GM23338 (cell line): ENCODE data around the gene RPL13. TPM values are rescaled to one million over a fixed set of nuclear protein-coding genes. Genes with fewer than 3 reads are reported as not detected.

Source experiments
- ATAC-seq: fragments of 200-7000 bp; cut with Tn5 transposase; 3 replicates; pipeline ENCODE4 v1.9.1; 2020
- DNase-seq: peaks from one replicate; pipeline ENCODE4 v3.0.0-alpha.2; 2015; ENCODE audit warnings: low spot score
- H2AFZ ChIP-seq: fragments of 200-600 bp; sonication (generic); 2 replicates; pipeline ENCODE4 v1.8.0; 2016; ENCODE audit warnings: antibody characterized with exemption, mild to moderate bottlenecking, moderate library complexity
- H3F3A ChIP-seq: fragments of 200-600 bp; sonication (generic); replicated peaks from 2 replicates; pipeline ENCODE4 v1.8.0; 2017; ENCODE audit warnings: antibody characterized with exemption, mixed run types, low read depth
- H3K27ac ChIP-seq: fragments of 200-600 bp; sonication (generic); 2 replicates; pipeline ENCODE4 v1.6.1; 2016; ENCODE audit warnings: low read depth
- H3K27me3 ChIP-seq: fragments of 200-600 bp; sonication (generic); 2 replicates; pipeline ENCODE4 v1.8.0; 2016; ENCODE audit warnings: mild to moderate bottlenecking, mixed run types, moderate library complexity; ENCODE audit not compliant: insufficient read depth
- H3K36me3 ChIP-seq: fragments of 200-600 bp; sonication (generic); 2 replicates; pipeline ENCODE4 v1.8.0; 2016; ENCODE audit warnings: mild to moderate bottlenecking; ENCODE audit not compliant: insufficient read depth
- H3K4me1 ChIP-seq: fragments of 200-600 bp; sonication (generic); 2 replicates; pipeline ENCODE4 v1.8.0; 2016; ENCODE audit warnings: mild to moderate bottlenecking, moderate library complexity; ENCODE audit not compliant: insufficient read depth
- H3K4me2 ChIP-seq: fragments of 200-600 bp; sonication (generic); 2 replicates; pipeline ENCODE4 v1.7.1; 2017; ENCODE audit warnings: mixed run types
- H3K4me3 ChIP-seq: fragments of 200-600 bp; sonication (generic); 2 replicates; pipeline ENCODE4 v1.6.1; 2016; ENCODE audit warnings: mixed run types
- H3K79me2 ChIP-seq: fragments of 200-600 bp; sonication (generic); replicated peaks from 2 replicates; pipeline ENCODE4 v1.8.0; 2017; ENCODE audit warnings: mild to moderate bottlenecking; ENCODE audit not compliant: insufficient read depth
- H3K9me2 ChIP-seq: fragments of 200-600 bp; sonication (generic); 2 replicates; pipeline ENCODE4 v1.8.0; 2017; ENCODE audit not compliant: insufficient read depth
- H4K20me1 ChIP-seq: fragments of 200-600 bp; sonication (generic); replicated peaks from 2 replicates; pipeline ENCODE4 v1.8.0; 2017; ENCODE audit warnings: mild to moderate bottlenecking; ENCODE audit not compliant: insufficient read depth
- H3K27ac Mint-ChIP-seq: 2 replicates; pipeline ENCODE4 v1.8.0; 2020; ENCODE audit warnings: inconsistent platforms, mild to moderate bottlenecking, moderate library complexity, mixed read lengths
- H3K27me3 Mint-ChIP-seq: 3 replicates; pipeline ENCODE4 v1.8.0; 2022; ENCODE audit warnings: low read depth, mild to moderate bottlenecking, moderate library complexity, mixed read lengths, inconsistent platforms; ENCODE audit not compliant: insufficient read depth, poor library complexity
- H3K36me3 Mint-ChIP-seq: 3 replicates; pipeline ENCODE4 v1.8.0; 2021; ENCODE audit warnings: low read depth, mild to moderate bottlenecking, inconsistent platforms, moderate library complexity, mixed read lengths
- H3K4me1 Mint-ChIP-seq: 3 replicates; pipeline ENCODE4 v1.8.0; 2020; ENCODE audit warnings: mild to moderate bottlenecking, inconsistent platforms, mixed read lengths
- H3K4me3 Mint-ChIP-seq: 3 replicates; pipeline ENCODE4 v1.8.0; 2021; ENCODE audit warnings: moderate library complexity, mild to moderate bottlenecking, inconsistent platforms, mixed read lengths
- H3K9me3 Mint-ChIP-seq: 3 replicates; pipeline ENCODE4 v1.8.0; 2020; ENCODE audit warnings: moderate library complexity, mild to moderate bottlenecking, inconsistent platforms, mixed read lengths
- JUNB ChIP-seq: IDR thresholded peaks from one replicate; pipeline ENCODE4 v1.6.1; 2016; ENCODE audit warnings: antibody characterized with exemption; ENCODE audit not compliant: unreplicated experiment
- NANOG ChIP-seq: IDR thresholded peaks from 2 replicates; pipeline ENCODE4 v1.6.1; 2016; ENCODE audit warnings: antibody characterized with exemption, borderline replicate concordance
- REST ChIP-seq: IDR thresholded peaks from one replicate; pipeline ENCODE4 v1.6.1; 2018; ENCODE audit warnings: antibody characterized with exemption; ENCODE audit not compliant: unreplicated experiment
- ZNF114 ChIP-seq: fragments of 250-450 bp; sonication (Bioruptor Pico); IDR thresholded peaks from 2 replicates; pipeline ENCODE4 v1.5.0; 2020; ENCODE audit warnings: mild to moderate bottlenecking, moderate library complexity
- ZNF462 ChIP-seq: fragments of 250-450 bp; sonication (Bioruptor Pico); IDR thresholded peaks from 2 replicates; pipeline ENCODE4 v1.5.0; 2020; ENCODE audit warnings: mild to moderate bottlenecking, moderate library complexity
- polyA plus RNA-seq: library from polyadenylated mRNA; unstranded; fragments of >200 nt; fragmentation: Nextera tagmentation; extraction: Ambion mirVana; gene quantifications from 2 replicates; pipeline ENCODE4 v1.2.1, GENCODE V29; 2016
- total RNA-seq: library from RNA; depleted of rRNA; stranded (reverse); fragments of >200 nt; shearing (Covaris generic); gene quantifications from 2 replicates; pipeline ENCODE4 v1.2.3, GENCODE V29; 2014

The RPL13 gene
- total and polyA plus RNA-seq, 2 experiments from 2014 or later: 3,489 to 3,617 TPM

GRCh38 chr16:89607937-89608740 is 47.7 kb downstream of the RPL13 start (continued):
- TF ChIP-seq ZNF462 (CRISPR knock-in tag) (no peak), NANOG (no peak)

DNA sequence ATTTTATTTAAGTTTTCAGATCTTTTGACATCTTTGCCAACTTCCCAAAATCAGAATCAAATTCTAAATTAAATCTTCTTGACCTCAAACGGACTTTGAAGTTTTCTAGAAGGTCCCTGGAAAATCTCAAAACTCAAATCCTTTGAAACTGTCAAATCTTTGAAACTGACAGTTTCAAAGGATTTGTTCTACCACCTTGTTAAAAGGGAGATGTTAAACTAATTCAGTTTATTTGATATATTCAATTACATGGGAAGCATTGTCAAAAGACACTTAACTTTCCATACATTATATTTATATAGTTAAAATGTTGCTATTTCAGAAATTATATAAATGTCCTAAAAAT is 49.6 kb downstream of the RPL13 start:
- DNase-seq: no peak
- Mint-ChIP-seq H3K36me3 (no peaks in the 10 kb centered on the region; the same call in 2 of the 3 replicates), H3K4me1 (peaks cover 9% of the 10 kb centered on the region), H3K9me3 (no peaks in the 10 kb centered on the region; the same call in 2 of the 3 replicates), H3K27me3 (peaks cover 3% of the 10 kb centered on the region), H3K4me3 (no peak overlapping the region), H3K27ac (no peak overlapping the region)
- H3K4me1 ChIP-seq: no peaks in the 10 kb centered on the region; the same call in 1 of the 2 replicates
- no peaks in the 10 kb centered on the region for H3K9me2 ChIP-seq
- H3K4me2 ChIP-seq: no peak overlapping the region
- no peaks in the 10 kb centered on the region for H3K27me3 ChIP-seq
- no peak for ATAC-seq
- H4K20me1 ChIP-seq: no peaks in the 10 kb centered on the region
- no peaks in the 10 kb centered on the region for H3K36me3 ChIP-seq
- no peaks in the 10 kb centered on the region for H3K79me2 ChIP-seq
- H3F3A ChIP-seq: no peaks in the 10 kb centered on the region
- no peak overlapping the region for H3K27ac ChIP-seq
- no peak overlapping the region for H2AFZ ChIP-seq
- H3K4me3 ChIP-seq: no peak overlapping the region
- no peak for TF ChIP-seq ZNF462 (CRISPR knock-in tag)
- TF ChIP-seq ZNF114 (CRISPR knock-in tag): no peak
- TF ChIP-seq REST: no peak
- no peak for TF ChIP-seq JUNB
